Body of pancreas (tissue), 4 donors: ENCODE data around the gene BIN2.

Source experiments
- CTCF ChIP-seq, 7 experiments: fragments of 450-650 bp in 4 of 7; fragments of 200-600 bp in 3 of 7; sonication (generic) in 3 of 7; IDR thresholded peaks; one replicate each; pipeline ENCODE4 v1.5.1; 2016 to 2019; ENCODE audit warnings: antibody characterized with exemption in 7 of 7
- POLR2A ChIP-seq, 3 donors: fragments of 450-650 bp; IDR thresholded peaks; one replicate each; pipeline ENCODE4 v1.6.1; 2016; ENCODE audit warnings: antibody characterized with exemption in 3 of 3, mild to moderate bottlenecking in 2 of 3

- no peak for TF ChIP-seq CTCF (IDR thresholded peaks at IDR 0.05)
- no peak for TF ChIP-seq POLR2A (IDR thresholded peaks at IDR 0.05)
These were observed 3.7 kb downstream of the BIN2 start for GRCh38 chr12:51320311-51320694.
